Mesenchymal stem cell (in vitro differentiated cells and primary cell): ENCODE measurements around the gene LIMS1.
"Not testable (repeated sequence)": the region's sequence is repeated elsewhere in the genome, so short reads cannot be mapped to it uniquely, and the experiment has no call there.

Experiments
- DNase-seq: peaks from one replicate; pipeline ENCODE4 v3.0.0-alpha.2; 2013
- H2AFZ ChIP-seq: one replicate; pipeline ENCODE4 v1.6.1; 2013; ENCODE audit warnings: low read depth, mild to moderate bottlenecking, control low read depth, inconsistent platforms, low read length, moderate library complexity
- H2AK5ac ChIP-seq: 2 replicates; pipeline ENCODE4 v1.6.1; 2013; ENCODE audit warnings: low read length, moderate library complexity, mild to moderate bottlenecking, inconsistent platforms; ENCODE audit not compliant: severe bottlenecking
- H2BK120ac ChIP-seq: one replicate; pipeline ENCODE4 v1.6.1; 2013; ENCODE audit warnings: low read depth, mild to moderate bottlenecking, inconsistent platforms, low read length, moderate library complexity
- H2BK12ac ChIP-seq, 2 experiments: one replicate each; pipeline ENCODE4 v1.6.1; 2013; ENCODE audit warnings: inconsistent platforms in 2 of 2, low read length in 2 of 2, mild to moderate bottlenecking in 2 of 2, moderate library complexity in 2 of 2, control low read depth in 1 of 2
- H2BK15ac ChIP-seq: one replicate; pipeline ENCODE4 v1.6.1; 2013; ENCODE audit warnings: mild to moderate bottlenecking, low read depth, inconsistent platforms; ENCODE audit not compliant: poor library complexity, severe bottlenecking
- H2BK5ac ChIP-seq: 2 replicates; pipeline ENCODE4 v1.6.1; 2013; ENCODE audit warnings: low read depth, mild to moderate bottlenecking, low read length, control low read depth, inconsistent platforms; ENCODE audit not compliant: poor library complexity, severe bottlenecking
- H3K14ac ChIP-seq, 2 experiments: one replicate each; pipeline ENCODE4 v1.6.1; 2013; ENCODE audit warnings: inconsistent platforms in 2 of 2, low read length in 2 of 2, control low read depth in 1 of 2, mild to moderate bottlenecking in 1 of 2, moderate library complexity in 1 of 2
- H3K18ac ChIP-seq, 2 experiments: one replicate each; pipeline ENCODE4 v1.6.1; 2013; ENCODE audit warnings: inconsistent platforms in 2 of 2, low read length in 2 of 2, control low read depth in 1 of 2, low read depth in 1 of 2, mild to moderate bottlenecking in 1 of 2
- H3K23ac ChIP-seq, 2 experiments: one replicate each; pipeline ENCODE4 v1.6.1; 2013; ENCODE audit warnings: inconsistent platforms in 2 of 2, low read length in 2 of 2, mild to moderate bottlenecking in 2 of 2, moderate library complexity in 2 of 2, control low read depth in 1 of 2
- H3K27ac ChIP-seq: 2 replicates; pipeline ENCODE4 v1.5.1; 2013; ENCODE audit warnings: mild to moderate bottlenecking, moderate library complexity, low read length, control low read depth, inconsistent platforms; ENCODE audit not compliant: poor library complexity, severe bottlenecking
- H3K27me3 ChIP-seq, 2 experiments: 2 replicates each; pipeline versions ENCODE4 v1.6.1 to v1.7.0; 2013; ENCODE audit warnings: low read length in 2 of 2, mild to moderate bottlenecking in 2 of 2, moderate library complexity in 2 of 2, control low read depth in 1 of 2, inconsistent platforms in 1 of 2; ENCODE audit not compliant: control insufficient read depth in 1 of 2, insufficient read depth in 1 of 2
- H3K36me3 ChIP-seq, 2 experiments: 2 replicates each; pipeline versions ENCODE4 v1.6.1 to v1.7.0; 2013; ENCODE audit warnings: low read length in 2 of 2, control low read depth in 1 of 2, inconsistent platforms in 1 of 2, low read depth in 1 of 2, mild to moderate bottlenecking in 1 of 2; ENCODE audit not compliant: insufficient read depth in 2 of 2, control insufficient read depth in 1 of 2
- H3K4ac ChIP-seq, 2 experiments: one replicate each; pipeline ENCODE4 v1.6.1; 2013; ENCODE audit warnings: inconsistent platforms in 2 of 2, low read length in 2 of 2, mild to moderate bottlenecking in 2 of 2, moderate library complexity in 2 of 2, control low read depth in 1 of 2, low read depth in 1 of 2
- H3K4me1 ChIP-seq: 2 replicates; pipeline ENCODE4 v1.6.1; 2013; ENCODE audit warnings: low read depth, low read length, control low read depth; ENCODE audit not compliant: control insufficient read depth, insufficient read depth
- H3K4me2 ChIP-seq: 2 replicates; pipeline ENCODE4 v1.6.1; 2013; ENCODE audit warnings: low read length, mild to moderate bottlenecking, inconsistent platforms; ENCODE audit not compliant: poor library complexity, severe bottlenecking
- H3K4me3 ChIP-seq, 2 experiments: 2 replicates each; pipeline versions ENCODE4 v1.5.1 to v1.7.0; 2013; ENCODE audit warnings: low read length in 2 of 2, mild to moderate bottlenecking in 2 of 2, control low read depth in 1 of 2, low read depth in 1 of 2; ENCODE audit not compliant: insufficient read depth in 1 of 2
- H3K79me1 ChIP-seq: replicated peaks from 2 replicates; pipeline ENCODE4 v1.6.1; 2013; ENCODE audit warnings: mild to moderate bottlenecking, control low read depth, low read length, inconsistent platforms; ENCODE audit not compliant: poor library complexity, severe bottlenecking
- H3K9ac ChIP-seq: 2 replicates; pipeline ENCODE4 v1.7.0; 2013; ENCODE audit warnings: mild to moderate bottlenecking, low read length, moderate library complexity
- H3K9me3 ChIP-seq: 2 replicates; pipeline ENCODE4 v1.7.0; 2013; ENCODE audit warnings: mild to moderate bottlenecking, low read length; ENCODE audit not compliant: control insufficient read depth
- H4K8ac ChIP-seq: one replicate; pipeline ENCODE4 v1.6.1; 2013; ENCODE audit warnings: inconsistent platforms, mild to moderate bottlenecking, low read length, moderate library complexity
- H4K91ac ChIP-seq: one replicate; pipeline ENCODE4 v1.6.1; 2013; ENCODE audit warnings: mild to moderate bottlenecking, low read length, inconsistent platforms
- WGBS: methylation state at CpG from one replicate; pipeline ENCODE4 v1.1.7; 2013; ENCODE audit warnings: mixed read lengths; 5-methylcytosine and 5-hydroxymethylcytosine counted together

Gene LIMS1

DNA sequence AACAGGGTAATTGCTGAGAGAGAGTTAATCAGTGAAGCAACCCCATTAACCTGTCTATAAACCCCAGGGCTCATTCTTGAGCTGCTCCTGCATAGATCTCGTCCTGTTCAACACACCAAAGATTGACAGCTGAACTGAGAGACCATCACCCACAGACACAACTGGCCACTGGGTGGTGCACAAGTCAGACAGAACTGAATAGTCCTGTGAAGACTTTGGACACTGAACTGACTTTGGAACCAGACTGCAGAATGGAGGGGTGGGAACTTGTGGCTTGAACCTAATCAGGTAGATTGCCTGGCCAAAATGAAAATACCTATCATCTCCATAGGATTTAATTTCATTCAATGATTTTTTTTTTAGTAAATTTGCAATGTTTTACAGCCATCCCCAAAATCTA, 155.7 kb downstream of the LIMS1 start:
- H2BK120ac ChIP-seq, H2AK5ac ChIP-seq, H3K79me1 ChIP-seq, H3K4me1 ChIP-seq, H3K4me2 ChIP-seq, H3K14ac ChIP-seq, H2BK15ac ChIP-seq, H3K4me3 ChIP-seq, H3K36me3 ChIP-seq, H3K9me3 ChIP-seq, H2AFZ ChIP-seq, H3K18ac ChIP-seq, H3K9ac ChIP-seq, H4K91ac ChIP-seq, H3K4ac ChIP-seq, H4K8ac ChIP-seq, H3K27me3 ChIP-seq, H2BK5ac ChIP-seq, H3K27ac ChIP-seq, DNase-seq, H3K23ac ChIP-seq, H2BK12ac ChIP-seq: not testable (repeated sequence)
- no CpG with 5 or more reads among the region's 1 CpG for WGBS

DNA sequence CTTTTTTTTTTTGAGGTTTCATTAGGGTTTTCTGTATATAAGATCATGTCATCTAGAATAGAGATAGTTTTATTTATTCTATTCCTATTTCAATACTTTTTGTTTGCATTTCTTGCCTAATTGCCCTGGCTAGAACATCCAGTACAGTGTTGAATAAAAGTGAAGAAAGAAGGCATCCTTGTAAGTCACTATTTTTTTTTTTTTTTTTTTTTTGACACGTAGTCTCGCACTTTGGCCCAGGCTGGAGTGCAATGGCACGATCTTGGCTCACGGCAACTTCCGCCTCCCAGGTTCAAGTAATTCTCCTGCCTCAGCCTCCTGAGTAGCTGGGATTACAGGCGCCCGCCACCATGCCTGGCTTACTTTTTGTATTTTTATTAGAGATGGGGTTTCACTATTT, 157.2 kb downstream of the LIMS1 start:
- DNase-seq = no peak
- H2BK120ac ChIP-seq = no peak overlapping the region
- H3K9ac ChIP-seq = no peak overlapping the region
- H3K18ac ChIP-seq = no peak overlapping the region
- no peak overlapping the region for H4K91ac ChIP-seq
- H3K4me1 ChIP-seq = no peaks in the 10 kb centered on the region
- WGBS = 100% methylated on average over 4 of the region's 7 CpGs
- no peak overlapping the region for H3K4me2 ChIP-seq
- H3K4ac ChIP-seq = no peak overlapping the region
- H2BK15ac ChIP-seq = no peak overlapping the region
- no peak overlapping the region for H2AK5ac ChIP-seq
- H3K36me3 ChIP-seq = peaks cover 0 to 3% of the 10 kb centered on the region in 2 experiments
- H2AFZ ChIP-seq = no peak overlapping the region
- H3K23ac ChIP-seq = no peak overlapping the region
- H3K79me1 ChIP-seq = no peaks in the 10 kb centered on the region
- H2BK12ac ChIP-seq = no peak overlapping the region
- H4K8ac ChIP-seq = no peak overlapping the region
- H3K4me3 ChIP-seq = no peak overlapping the region
- no peak overlapping the region for H3K14ac ChIP-seq
- H3K9me3 ChIP-seq = no peaks in the 10 kb centered on the region
- no peak overlapping the region for H3K27ac ChIP-seq
- no peak overlapping the region for H2BK5ac ChIP-seq
- no peaks in the 10 kb centered on the region for H3K27me3 ChIP-seq

DNA sequence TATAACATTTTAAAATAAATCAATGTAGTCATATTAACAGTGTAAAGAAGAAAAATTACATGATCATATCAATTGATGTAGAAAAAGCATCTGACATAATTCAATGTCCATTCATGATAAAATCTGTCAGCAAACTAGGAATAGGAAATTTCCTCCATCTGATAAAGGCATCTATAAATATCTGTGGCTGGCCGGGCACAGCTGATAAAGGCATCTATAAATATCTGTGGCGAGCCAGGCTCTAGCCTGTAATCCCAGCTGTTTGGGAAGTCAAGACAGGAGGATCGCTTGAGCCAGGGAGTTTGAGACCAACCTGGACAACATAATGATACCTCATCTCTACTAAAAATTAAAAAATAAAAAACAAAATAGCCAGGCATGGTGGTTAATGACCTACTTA, 166.9 kb downstream of the LIMS1 start:
- H2BK15ac ChIP-seq = no peak overlapping the region
- no peak overlapping the region for H3K27ac ChIP-seq
- no peak overlapping the region for H4K8ac ChIP-seq
- no peak overlapping the region for H4K91ac ChIP-seq
- 69% methylated on average over 2 of the region's 3 CpGs for WGBS
- no peak overlapping the region for H2BK5ac ChIP-seq
- no peak overlapping the region for H3K4ac ChIP-seq
- no peaks in the 10 kb centered on the region for H3K4me1 ChIP-seq
- no peak overlapping the region for H3K4me3 ChIP-seq
- H2AK5ac ChIP-seq = no peak overlapping the region
- peak; percentile 51 for DNase-seq
- no peak overlapping the region for H3K18ac ChIP-seq
- no peaks in the 10 kb centered on the region for H3K9me3 ChIP-seq
- no peaks in the 10 kb centered on the region for H3K27me3 ChIP-seq
- H3K36me3 ChIP-seq = no peaks in the 10 kb centered on the region
- no peak overlapping the region for H3K23ac ChIP-seq
- H3K79me1 ChIP-seq = no peaks in the 10 kb centered on the region
- no peak overlapping the region for H2BK12ac ChIP-seq
- no peak overlapping the region for H3K14ac ChIP-seq
- no peak overlapping the region for H3K9ac ChIP-seq
- no peak overlapping the region for H2BK120ac ChIP-seq
- no peak overlapping the region for H3K4me2 ChIP-seq
- H2AFZ ChIP-seq = no peak overlapping the region

DNA sequence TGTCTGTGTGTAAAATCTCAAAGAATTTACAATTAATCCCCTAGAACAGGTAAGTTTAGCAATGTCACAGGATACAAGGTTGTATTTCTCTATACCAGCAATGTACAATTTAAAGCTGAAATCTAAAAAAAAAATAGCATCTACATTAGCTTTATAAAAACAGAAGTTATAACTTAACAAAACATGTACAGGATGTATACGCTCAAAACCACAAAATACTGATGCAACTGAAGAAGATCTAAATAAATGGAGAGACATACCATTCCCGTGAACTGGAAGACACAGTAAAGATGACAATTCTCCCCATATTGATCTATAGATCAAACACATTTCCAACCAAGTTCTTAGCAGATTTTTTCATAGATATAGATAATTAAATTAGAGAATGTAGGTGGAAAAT, 167.5 kb downstream of the LIMS1 start:
- Histone ChIP-seq H4K8ac (no peak overlapping the region), H2BK120ac (no peak overlapping the region), H2BK5ac (no peak overlapping the region), H3K9ac (no peak overlapping the region), H3K79me1 (no peaks in the 10 kb centered on the region), H3K27ac (no peak overlapping the region), H3K4me1 (no peaks in the 10 kb centered on the region), H3K4ac (no peak overlapping the region), H3K23ac (no peak overlapping the region), H3K27me3 (no peaks in the 10 kb centered on the region), H2AK5ac (no peak overlapping the region), H3K4me3 (no peak overlapping the region), H2BK15ac (no peak overlapping the region), H3K9me3 (no peaks in the 10 kb centered on the region), H2BK12ac (no peak overlapping the region), H3K36me3 (no peaks in the 10 kb centered on the region), H3K14ac (no peak overlapping the region), H3K18ac (no peak overlapping the region), H4K91ac (no peak overlapping the region), H3K4me2 (no peak overlapping the region), H2AFZ (no peak overlapping the region)
- WGBS = 80% methylated on average over 2 of the region's 2 CpGs
- peak; percentile 40 for DNase-seq
